Mucosa of rectum (tissue), 2 donors: ENCODE data around the gene RPL39L.
A peak's percentile ranks its signal among the peaks of the same experiment; 100 is the strongest.
"Not testable (repeated sequence)": the region's sequence is repeated elsewhere in the genome, so short reads cannot be mapped to it uniquely, and the experiment has no call there.

Experiments used
- H3K27ac ChIP-seq, 2 donors: one replicate each; pipeline ENCODE4 v1.7.0; 2013; ENCODE audit warnings: inconsistent platforms in 2 of 2, low read depth in 2 of 2, low read length in 2 of 2
- H3K27me3 ChIP-seq, 2 donors: one replicate each; pipeline ENCODE4 v1.7.0; 2013; ENCODE audit warnings: low read length in 2 of 2; ENCODE audit not compliant: control insufficient read depth in 2 of 2, insufficient read depth in 2 of 2
- H3K36me3 ChIP-seq, 2 donors: one replicate each; pipeline ENCODE4 v1.7.0; 2013; ENCODE audit warnings: low read length in 2 of 2; ENCODE audit not compliant: control insufficient read depth in 2 of 2, insufficient read depth in 2 of 2
- H3K4me1 ChIP-seq, 2 donors: one replicate each; pipeline ENCODE4 v1.7.0; 2013; ENCODE audit warnings: low read length in 2 of 2, mild to moderate bottlenecking in 1 of 2; ENCODE audit not compliant: control insufficient read depth in 2 of 2, insufficient read depth in 2 of 2
- H3K4me3 ChIP-seq, 2 donors: one replicate each; pipeline ENCODE4 v1.7.0; 2013; ENCODE audit warnings: low read length in 2 of 2
- H3K9ac ChIP-seq, 2 donors: one replicate each; pipeline ENCODE4 v1.7.0; 2013; ENCODE audit warnings: low read length in 2 of 2, low read depth in 1 of 2, mild to moderate bottlenecking in 1 of 2
- H3K9me3 ChIP-seq, 2 donors: one replicate each; pipeline ENCODE4 v1.7.0; 2013; ENCODE audit warnings: low read length in 2 of 2; ENCODE audit not compliant: control insufficient read depth in 2 of 2
- donor health status: healthy.
- donor health status: Normal muscosa, but diverticular disease.

Gene RPL39L

DNA sequence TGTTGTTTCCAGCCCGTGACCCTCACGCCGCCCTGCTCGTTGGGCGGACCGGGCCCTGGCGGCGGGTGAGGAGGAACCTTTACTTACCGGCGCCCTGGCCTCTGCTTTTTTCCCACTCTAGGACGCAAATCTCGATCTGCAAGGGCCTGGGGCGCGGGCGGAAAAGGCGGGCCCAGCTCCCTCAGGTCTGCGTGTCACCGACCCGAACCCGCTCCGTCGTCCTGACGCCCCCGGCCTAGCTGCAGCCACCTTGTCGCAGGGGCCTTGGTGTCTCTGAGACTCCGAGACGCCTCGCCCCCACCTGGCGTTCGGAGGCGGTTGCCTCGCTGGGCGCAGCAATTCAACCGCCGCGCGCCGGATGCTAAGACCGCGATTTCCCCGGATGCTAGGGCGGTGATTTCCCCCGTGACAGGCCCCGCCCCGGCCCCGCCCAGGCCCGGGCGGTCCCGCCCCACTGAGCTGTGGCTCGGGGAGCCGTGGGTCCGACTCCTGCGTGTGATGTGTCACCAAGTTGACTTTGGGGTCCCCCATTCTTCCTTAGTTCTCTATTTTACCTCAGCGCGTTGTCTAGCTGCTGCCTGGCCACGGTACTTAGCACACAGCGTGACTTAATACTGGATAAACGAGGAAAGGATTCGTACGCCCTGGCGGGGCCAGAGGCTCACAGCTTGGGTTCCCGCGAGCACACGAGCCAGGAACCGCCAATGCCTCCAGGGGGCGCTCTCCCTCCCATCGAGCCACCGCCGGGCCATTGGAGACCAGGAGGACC, at the start of gene RPL39L:
Gene RPL39L (minus strand): TSS at position 371 of the 769 bp plus-strand sequence. CDS start 18,196 bp downstream, outside the sequence.
- peak within 1 kb of the TSS; percentile 63 to 66 for H3K9ac ChIP-seq
- peak within 1 kb of the TSS; percentile 75 to 85 for H3K4me3 ChIP-seq
- H3K27ac ChIP-seq = peak within 1 kb of the TSS; percentile 55 to 72

DNA sequence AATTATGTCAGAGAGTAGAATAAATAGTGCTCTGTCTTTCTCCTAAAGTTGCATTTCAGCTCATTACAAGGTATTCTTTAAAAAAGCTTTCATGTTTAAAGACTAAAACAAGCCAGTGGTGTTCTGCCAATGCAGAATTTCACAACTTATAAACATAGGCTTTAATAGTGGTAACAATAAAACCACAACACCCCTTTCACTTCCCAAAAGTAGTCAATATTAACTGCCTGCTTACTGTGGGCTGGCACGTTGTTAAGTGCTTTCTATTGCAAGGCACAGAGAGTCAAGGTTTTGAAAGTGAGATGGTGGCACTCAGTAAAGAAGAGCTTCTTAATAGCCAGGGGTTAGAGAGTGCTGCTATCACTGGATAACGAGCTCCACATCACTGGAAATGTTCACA, 49.6 kb upstream of the RPL39L start:
- H3K27ac ChIP-seq = no peak overlapping the region

More for the DNA sequence above, at the start of gene RPL39L:
- Histone ChIP-seq H3K9me3 (no peaks in the 10 kb centered on the region), H3K27me3 (no peaks in the 10 kb centered on the region), H3K4me1 (no peaks in the 10 kb centered on the region), H3K36me3 (no peaks in the 10 kb centered on the region)

DNA sequence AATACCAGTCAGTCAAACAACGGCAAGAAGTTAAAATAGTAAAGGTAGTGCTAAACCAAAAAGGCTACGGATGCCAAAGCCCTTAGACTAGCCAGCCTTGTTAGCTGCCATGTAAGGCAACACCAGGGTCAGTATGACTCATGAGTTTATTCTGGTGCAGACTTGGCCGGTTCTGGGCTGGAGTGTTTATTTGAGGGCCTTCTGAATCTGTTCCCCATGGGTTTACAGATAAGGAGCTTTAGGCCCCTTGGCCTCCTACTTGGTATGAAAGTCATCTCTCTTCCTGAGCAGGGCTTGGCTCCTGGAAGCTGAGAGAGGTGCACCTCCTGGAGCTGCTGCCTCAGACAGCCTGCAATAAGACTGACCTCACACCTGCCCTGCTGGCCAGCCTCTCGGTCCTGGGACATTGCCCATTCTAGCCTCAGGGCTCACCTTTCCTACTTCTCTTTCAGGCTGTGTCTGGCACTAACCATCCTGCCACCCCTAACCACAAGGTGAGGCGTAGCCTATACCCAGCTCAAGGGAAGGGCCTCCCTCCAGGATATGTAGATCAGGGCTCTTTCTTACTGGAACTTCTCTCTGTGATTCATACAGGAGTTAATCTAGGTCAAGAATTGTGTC, 47.6 kb upstream of the RPL39L start:
- no peak overlapping the region for H3K4me3 ChIP-seq
- H3K4me1 ChIP-seq = no peaks in the 10 kb centered on the region
- H3K9ac ChIP-seq = no peak overlapping the region
- H3K27ac ChIP-seq = peak overlapping the region; percentile 26 to 42
- H3K9me3 ChIP-seq = no peaks in the 10 kb centered on the region
- H3K27me3 ChIP-seq = peaks cover 0 to 4% of the 10 kb centered on the region in 2 donors
- H3K36me3 ChIP-seq = no peaks in the 10 kb centered on the region

More for the DNA sequence above, 49.6 kb upstream of the RPL39L start:
- peaks cover 2 to 4% of the 10 kb centered on the region in 2 donors for H3K27me3 ChIP-seq
- no peak overlapping the region for H3K4me3 ChIP-seq
- no peaks in the 10 kb centered on the region for H3K9me3 ChIP-seq
- no peak overlapping the region for H3K9ac ChIP-seq
- H3K4me1 ChIP-seq = no peaks in the 10 kb centered on the region
- H3K36me3 ChIP-seq = no peaks in the 10 kb centered on the region

DNA sequence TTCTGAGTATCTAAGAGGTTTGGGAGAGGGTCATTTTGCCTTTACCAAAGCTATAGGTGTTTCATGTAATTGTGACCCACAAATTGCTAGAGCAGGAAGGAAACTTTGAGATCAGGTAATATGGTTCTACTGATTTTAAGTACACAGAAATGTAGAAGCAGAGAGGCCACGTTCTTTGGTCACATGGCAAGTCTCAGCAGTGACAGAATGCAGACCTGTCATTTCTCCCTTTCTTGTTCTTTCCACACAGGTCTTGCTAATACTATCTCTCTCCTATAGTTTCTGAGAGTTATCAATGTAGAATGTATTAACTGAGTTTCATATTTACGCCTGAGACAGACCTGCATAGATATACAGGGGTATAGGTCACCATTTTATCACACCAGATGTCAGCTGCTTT, 47.1 kb upstream of the RPL39L start:
- no peaks in the 10 kb centered on the region for H3K36me3 ChIP-seq
- H3K4me1 ChIP-seq = no peaks in the 10 kb centered on the region
- no peaks in the 10 kb centered on the region for H3K9me3 ChIP-seq
- no peak overlapping the region for H3K4me3 ChIP-seq
- peaks cover 0 to 4% of the 10 kb centered on the region in 2 donors for H3K27me3 ChIP-seq
- H3K9ac ChIP-seq = no peak overlapping the region
- H3K27ac ChIP-seq = peak overlapping the region in 1 of 2 donors; percentile 15

DNA sequence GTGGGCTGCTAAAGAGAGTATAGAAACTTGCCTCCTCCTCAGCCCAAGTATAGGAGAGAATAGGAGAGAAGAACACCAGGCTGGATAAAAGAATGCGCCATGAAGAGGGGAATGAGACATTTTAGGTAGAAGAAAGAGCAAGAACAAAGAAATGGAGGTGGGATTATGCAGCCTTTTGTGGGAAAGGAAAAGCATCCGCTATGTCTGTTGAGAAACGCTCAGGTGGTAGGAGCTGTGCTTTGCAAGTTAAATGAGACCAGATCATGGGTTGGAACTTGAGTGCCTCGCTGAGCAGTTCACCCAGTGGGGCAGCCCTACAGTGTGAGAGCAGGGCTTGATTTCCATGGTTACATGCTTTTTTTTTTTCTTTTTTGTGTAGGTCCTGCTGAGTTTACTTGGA, 46.5 kb upstream of the RPL39L start:
- no peaks in the 10 kb centered on the region for H3K36me3 ChIP-seq
- H3K9me3 ChIP-seq = no peaks in the 10 kb centered on the region
- peaks cover 0 to 4% of the 10 kb centered on the region in 2 donors for H3K27me3 ChIP-seq
- no peaks in the 10 kb centered on the region for H3K4me1 ChIP-seq
- H3K4me3 ChIP-seq = no peak overlapping the region
- no peak overlapping the region for H3K9ac ChIP-seq
- H3K27ac ChIP-seq = no peak overlapping the region

DNA sequence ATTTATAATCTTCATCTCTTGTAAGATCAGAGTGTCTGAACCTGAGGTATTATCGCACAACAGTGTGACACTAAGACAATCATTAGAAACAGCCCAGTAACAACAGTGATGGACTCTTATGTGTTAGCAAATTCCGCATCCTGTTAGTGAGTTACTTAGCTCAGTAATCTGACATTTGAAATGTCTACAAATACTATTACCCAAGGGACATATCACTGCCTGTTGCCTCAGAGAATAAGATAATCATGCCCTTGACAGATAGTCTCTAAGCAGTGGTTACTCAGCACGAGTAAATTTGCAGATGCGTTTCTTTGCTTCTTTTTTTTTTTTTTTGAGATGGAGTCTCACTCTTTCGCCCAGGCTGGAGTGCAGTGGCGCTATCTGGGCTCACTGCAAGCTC, 44.6 kb upstream of the RPL39L start:
- Histone ChIP-seq H3K36me3 (no peaks in the 10 kb centered on the region), H3K4me1 (no peaks in the 10 kb centered on the region), H3K9me3 (no peaks in the 10 kb centered on the region), H3K27ac (no peak overlapping the region), H3K4me3 (no peak overlapping the region), H3K9ac (no peak overlapping the region), H3K27me3 (peaks cover 0 to 4% of the 10 kb centered on the region in 2 donors)

DNA sequence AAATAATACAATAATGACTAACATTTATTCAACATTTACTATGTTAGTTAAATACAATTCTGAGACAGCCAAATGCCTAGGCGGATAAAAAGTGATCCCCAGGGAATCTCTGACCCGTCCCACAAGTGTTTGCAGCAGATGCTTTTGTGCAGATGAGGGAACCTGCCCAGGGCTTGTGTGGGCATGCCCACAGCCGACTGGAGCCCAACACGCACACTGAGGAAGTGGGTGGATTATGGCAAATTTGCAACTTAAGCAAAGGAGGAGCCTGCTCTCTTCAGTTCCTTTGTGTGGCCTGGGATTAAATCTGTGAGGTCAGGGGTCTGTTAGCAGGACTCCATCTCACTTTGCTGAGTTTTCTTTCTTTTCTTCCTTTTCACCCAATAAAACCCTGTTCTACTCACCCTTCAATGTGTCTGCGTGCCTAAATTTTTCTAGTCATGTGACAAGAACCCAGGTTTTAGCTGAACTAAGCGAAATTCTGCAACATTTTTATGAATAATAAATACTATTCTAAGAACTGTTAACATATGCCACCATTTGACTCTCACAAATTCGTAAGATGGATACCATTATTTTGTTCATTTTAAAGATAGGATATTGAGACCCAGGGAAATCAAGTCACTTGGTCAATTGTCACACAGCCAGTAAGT, 44.0 kb upstream of the RPL39L start:
- no peaks in the 10 kb centered on the region for H3K4me1 ChIP-seq
- H3K27ac ChIP-seq = no peak overlapping the region
- H3K9ac ChIP-seq = no peak overlapping the region
- H3K36me3 ChIP-seq = no peaks in the 10 kb centered on the region
- H3K4me3 ChIP-seq = no peak overlapping the region
- H3K9me3 ChIP-seq = no peaks in the 10 kb centered on the region
- peaks cover 0 to 4% of the 10 kb centered on the region in 2 donors for H3K27me3 ChIP-seq

DNA sequence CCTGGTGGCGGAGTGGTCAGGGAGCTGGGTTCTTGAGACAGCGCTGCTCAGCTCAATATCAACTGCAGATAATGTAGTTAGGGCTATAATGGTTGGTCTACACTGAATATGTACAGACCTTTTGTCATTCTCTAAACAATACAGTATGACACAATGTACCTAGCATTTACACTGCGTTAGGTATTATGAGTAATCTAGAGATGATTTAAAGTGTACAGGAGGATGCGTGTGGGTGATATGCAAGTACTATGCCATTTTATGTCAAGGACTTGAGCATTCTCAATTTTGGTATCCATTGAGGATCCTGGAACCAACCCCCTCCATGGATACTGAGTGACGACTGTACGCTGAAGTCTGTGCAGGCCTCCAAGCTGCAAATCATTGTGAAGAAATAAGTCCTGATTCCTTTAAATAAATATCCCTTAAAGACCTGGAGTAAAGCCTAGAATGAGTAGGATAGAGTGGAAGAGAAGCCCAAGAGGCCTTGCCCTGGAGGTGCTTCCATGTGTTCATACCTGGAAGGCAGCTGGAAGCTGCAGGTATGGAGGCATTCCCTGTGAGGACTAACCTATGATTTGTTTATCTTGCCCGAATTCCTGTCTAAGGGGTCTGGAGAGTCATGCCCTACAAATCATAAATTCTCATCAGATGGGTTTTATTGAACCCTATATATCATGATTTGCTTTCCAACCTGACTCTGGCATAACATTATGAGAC, 42.3 kb upstream of the RPL39L start:
- Histone ChIP-seq H3K36me3 (no peaks in the 10 kb centered on the region), H3K9ac (no peak overlapping the region), H3K9me3 (no peaks in the 10 kb centered on the region), H3K4me3 (no peak overlapping the region), H3K27ac (no peak overlapping the region), H3K27me3 (no peaks in the 10 kb centered on the region), H3K4me1 (no peaks in the 10 kb centered on the region)

DNA sequence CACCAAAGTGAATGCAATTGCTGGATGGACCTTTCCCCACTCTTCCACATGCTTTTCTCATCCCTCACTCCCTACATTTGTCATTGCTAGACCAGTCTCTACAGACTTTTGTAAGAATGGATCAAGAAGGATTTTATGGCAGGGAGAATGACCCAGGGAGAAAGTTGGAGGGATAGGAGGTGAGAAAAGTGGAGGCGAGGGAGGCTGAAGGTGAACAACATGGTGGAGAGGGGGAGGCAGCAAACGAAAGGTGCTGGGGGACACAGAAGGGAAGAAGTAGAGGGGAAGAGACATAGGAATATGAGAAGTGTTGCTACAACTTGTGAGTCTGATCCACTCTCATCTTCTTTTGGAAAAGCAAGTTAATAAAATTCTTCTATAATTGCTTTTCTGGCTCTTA, 33.6 kb upstream of the RPL39L start:
- Histone ChIP-seq H3K4me1 (no peaks in the 10 kb centered on the region), H3K36me3 (no peaks in the 10 kb centered on the region), H3K9me3 (no peaks in the 10 kb centered on the region), H3K27me3 (no peaks in the 10 kb centered on the region), H3K27ac (no peak overlapping the region), H3K9ac (no peak overlapping the region), H3K4me3 (no peak overlapping the region)

DNA sequence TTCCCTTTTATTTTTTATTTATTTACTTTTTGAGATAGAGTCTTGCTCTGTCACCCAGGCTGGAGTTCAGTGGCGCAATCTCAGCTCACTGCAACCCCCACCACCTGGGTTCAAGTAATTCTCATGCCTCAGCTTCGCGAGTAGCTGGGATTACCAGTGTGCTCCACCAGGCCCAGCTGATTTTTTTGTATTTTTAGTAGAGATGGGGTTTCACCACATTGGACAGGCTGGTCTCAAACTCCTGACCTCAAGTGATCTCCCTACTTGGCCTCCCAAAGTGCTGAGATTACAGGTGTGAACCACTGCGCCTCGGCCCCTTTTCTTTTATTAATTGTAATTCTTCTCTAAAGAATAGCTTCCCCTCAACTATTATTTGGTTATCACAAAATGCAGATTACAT, 31.6 kb upstream of the RPL39L start:
- not testable (repeated sequence) for H3K27me3 ChIP-seq, H3K4me1 ChIP-seq, H3K36me3 ChIP-seq, H3K4me3 ChIP-seq, H3K27ac ChIP-seq, H3K9me3 ChIP-seq, H3K9ac ChIP-seq
